Stomach (tissue), 9 donors: Measurements from ENCODE around the gene C17orf100. TPM values are rescaled to one million over a fixed set of nuclear protein-coding genes. Genes with fewer than 3 reads are reported as not detected.
"Not testable (repeated sequence)": the region's sequence is repeated elsewhere in the genome, so short reads cannot be mapped to it uniquely, and the experiment has no call there.

Experiments used
- DNase-seq, 2 donors: peaks; one replicate each; pipeline versions ENCODE4 v3.0.0 to v3.0.0-alpha.2; 2013 to 2019
- H3K27ac ChIP-seq, 5 donors: fragments of 200-600 bp in 4 of 5; sonication (generic) in 4 of 5; one replicate each; pipeline ENCODE4 v1.5.1; 2013 to 2019; ENCODE audit warnings: mild to moderate bottlenecking in 1 of 5, moderate library complexity in 1 of 5
- H3K27me3 ChIP-seq, 3 donors: fragments of 200-600 bp; sonication (generic); one replicate each; pipeline ENCODE4 v1.5.1; 2017 to 2019; ENCODE audit warnings: mixed run types in 1 of 3
- H3K36me3 ChIP-seq, 4 donors: fragments of 200-600 bp; sonication (generic); 1 replicate in 3 of 4; 2 replicates in 1 of 4; pipeline ENCODE4 v1.5.1; 2016 to 2019
- H3K4me1 ChIP-seq, 4 donors: fragments of 200-600 bp; sonication (generic); one replicate each; pipeline ENCODE4 v1.5.1; 2016 to 2019
- H3K4me3 ChIP-seq, 4 donors: fragments of 200-600 bp; sonication (generic) in 3 of 4; one replicate each; pipeline ENCODE4 v1.5.1; 2016 to 2019; ENCODE audit warnings: mild to moderate bottlenecking in 1 of 4
- H3K9me3 ChIP-seq, 4 donors: fragments of 200-600 bp; sonication (generic); one replicate each; pipeline ENCODE4 v1.5.1; 2016 to 2019
- EP300 ChIP-seq: sonication (generic); formaldehyde crosslinking; IDR thresholded peaks from one replicate; pipeline ENCODE4 v1.6.1; 2017; ENCODE audit warnings: antibody characterized with exemption
- POLR2A ChIP-seq, 4 donors: fragments of 450-650 bp; IDR thresholded peaks; one replicate each; pipeline ENCODE4 v1.6.1; 2016; ENCODE audit warnings: antibody characterized with exemption in 4 of 4, control low read depth in 2 of 4, mild to moderate bottlenecking in 1 of 4, moderate library complexity in 1 of 4
- POLR2AphosphoS5 ChIP-seq, 3 donors: sonication (generic); formaldehyde crosslinking; IDR thresholded peaks; one replicate each; pipeline ENCODE4 v1.6.1; 2016; ENCODE audit warnings: antibody characterized with exemption in 3 of 3
- WGBS, 5 donors: extraction: QIAGEN DNeasy Blood & Tissue Kit in 3 of 5; methylation state at CpG; one replicate each; pipeline versions ENCODE4 v1.1.5 to v1.1.7; 2013 to 2018; 5-methylcytosine and 5-hydroxymethylcytosine counted together
- intact Hi-C: fragments of 100-400 bp; cut with DNase I; formaldehyde crosslinking; loops from one replicate; pipeline ENCODE4 v1.15.1; 2023; ENCODE audit warnings: low total_unique reads
- polyA plus RNA-seq, 3 donors: library from polyadenylated mRNA; stranded (reverse); fragments of 200-250 nt; gene quantifications; one replicate each; pipeline ENCODE4 v1.2.3, GENCODE V29; 2013
- total RNA-seq, 5 donors: library from RNA; depleted of rRNA; stranded (reverse); fragments of >200 nt; gene quantifications; one replicate each; pipeline versions ENCODE4 v1.1.0 to v1.2.3, GENCODE V29; 2014 to 2016
- TF ChIP-seq, protein P1 (sequence below), 7 experiments: fragments of 450-650 bp in 4 of 7; fragments of 200-600 bp in 3 of 7; sonication (generic) in 3 of 7; IDR thresholded peaks; one replicate each; pipeline ENCODE4 v1.5.1; 2016 to 2019; ENCODE audit warnings: antibody characterized with exemption in 7 of 7, control low read depth in 2 of 7, mild to moderate bottlenecking in 1 of 7
- donor health status: healthy with polysubstance abuse.
- donor health status: Bipolar disorder and iron deficiency.
- donor health status: healthy.

Gene C17orf100
- total and polyA plus RNA-seq, 8 donors, result 0.55 to 14.2 (median 1.8) TPM; not detected in 2

DNA sequence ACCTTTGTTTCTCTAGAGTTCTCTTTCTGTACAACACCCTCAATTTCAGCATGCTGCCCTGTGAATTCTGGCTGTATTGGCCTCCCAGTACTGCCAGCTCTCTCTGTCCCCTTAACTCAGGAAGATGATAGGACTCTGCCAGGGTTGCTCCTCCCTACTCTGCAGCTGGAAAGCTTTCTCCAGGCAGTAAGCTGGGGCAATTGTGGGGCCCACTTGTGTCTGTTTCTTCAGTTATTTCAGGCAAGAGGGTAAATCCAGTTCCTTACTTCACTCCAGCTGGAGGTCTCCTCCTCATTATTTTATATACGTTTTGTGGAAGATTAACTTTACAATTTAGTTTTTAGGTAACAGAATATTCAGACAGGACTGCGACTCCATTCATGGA, 9.9 kb downstream of the C17orf100 start:
- H3K27ac ChIP-seq, result no peak overlapping the region
- H3K9me3 ChIP-seq, result no peaks in the 10 kb centered on the region
- no peak for DNase-seq
- intact Hi-C loops, result loop anchor here (10.0 kb wide), 2 partner anchors 183 to 343 kb away; no protein-coding TSS in a partner anchor
- no peak overlapping the region for H3K4me3 ChIP-seq
- H3K4me1 ChIP-seq, result peaks cover 0 to 12% (median 5%) of the 10 kb centered on the region in 4 donors
- WGBS, 5 donors, result 71 to 87% (median 83%) methylated on average over 2 of the region's 2 CpGs
- H3K36me3 ChIP-seq, result no peaks in the 10 kb centered on the region
- no peak for TF ChIP-seq POLR2A (IDR thresholded peaks at IDR 0.05)
- TF ChIP-seq, protein P1, sequence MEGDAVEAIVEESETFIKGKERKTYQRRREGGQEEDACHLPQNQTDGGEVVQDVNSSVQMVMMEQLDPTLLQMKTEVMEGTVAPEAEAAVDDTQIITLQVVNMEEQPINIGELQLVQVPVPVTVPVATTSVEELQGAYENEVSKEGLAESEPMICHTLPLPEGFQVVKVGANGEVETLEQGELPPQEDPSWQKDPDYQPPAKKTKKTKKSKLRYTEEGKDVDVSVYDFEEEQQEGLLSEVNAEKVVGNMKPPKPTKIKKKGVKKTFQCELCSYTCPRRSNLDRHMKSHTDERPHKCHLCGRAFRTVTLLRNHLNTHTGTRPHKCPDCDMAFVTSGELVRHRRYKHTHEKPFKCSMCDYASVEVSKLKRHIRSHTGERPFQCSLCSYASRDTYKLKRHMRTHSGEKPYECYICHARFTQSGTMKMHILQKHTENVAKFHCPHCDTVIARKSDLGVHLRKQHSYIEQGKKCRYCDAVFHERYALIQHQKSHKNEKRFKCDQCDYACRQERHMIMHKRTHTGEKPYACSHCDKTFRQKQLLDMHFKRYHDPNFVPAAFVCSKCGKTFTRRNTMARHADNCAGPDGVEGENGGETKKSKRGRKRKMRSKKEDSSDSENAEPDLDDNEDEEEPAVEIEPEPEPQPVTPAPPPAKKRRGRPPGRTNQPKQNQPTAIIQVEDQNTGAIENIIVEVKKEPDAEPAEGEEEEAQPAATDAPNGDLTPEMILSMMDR (IDR thresholded peaks at IDR 0.05), result no peak
- TF ChIP-seq EP300, result no peak
- no peak for TF ChIP-seq POLR2AphosphoS5 (IDR thresholded peaks at IDR 0.05)
- peaks cover 0 to 36% (median 12%) of the 10 kb centered on the region in 3 donors for H3K27me3 ChIP-seq

DNA sequence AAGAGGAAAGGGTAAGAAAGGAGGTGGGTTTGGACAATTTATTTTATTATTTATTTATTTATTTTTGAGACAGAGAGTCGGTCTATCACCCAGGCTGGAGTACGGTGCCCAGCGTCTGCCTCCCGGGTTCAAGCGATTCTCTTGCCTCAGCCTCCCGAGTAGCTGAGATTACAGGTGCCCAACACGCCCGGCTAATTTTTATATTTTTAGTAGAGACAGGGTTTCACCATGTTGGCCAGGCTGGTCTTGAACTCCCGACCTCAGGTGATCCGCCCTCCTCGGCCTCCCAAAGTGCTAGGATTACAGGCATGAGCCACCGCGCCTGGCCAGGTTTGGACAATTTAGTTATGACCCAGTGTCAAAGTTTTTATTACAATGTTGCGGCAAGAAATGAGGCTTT, 11.6 kb downstream of the C17orf100 start:
- not testable (repeated sequence) for H3K27ac ChIP-seq, H3K4me1 ChIP-seq, DNase-seq, H3K36me3 ChIP-seq, H3K4me3 ChIP-seq, H3K9me3 ChIP-seq
- WGBS, 5 donors, result 91 to 95% (median 92%) methylated on average over 14 of the region's 14 CpGs
- H3K27me3 ChIP-seq, result peaks cover 0 to 27% (median under 1%) of the 10 kb centered on the region in 3 donors
- intact Hi-C loops, result loop anchor here (10.0 kb wide), 2 partner anchors 182 to 342 kb away; no protein-coding TSS in a partner anchor

DNA sequence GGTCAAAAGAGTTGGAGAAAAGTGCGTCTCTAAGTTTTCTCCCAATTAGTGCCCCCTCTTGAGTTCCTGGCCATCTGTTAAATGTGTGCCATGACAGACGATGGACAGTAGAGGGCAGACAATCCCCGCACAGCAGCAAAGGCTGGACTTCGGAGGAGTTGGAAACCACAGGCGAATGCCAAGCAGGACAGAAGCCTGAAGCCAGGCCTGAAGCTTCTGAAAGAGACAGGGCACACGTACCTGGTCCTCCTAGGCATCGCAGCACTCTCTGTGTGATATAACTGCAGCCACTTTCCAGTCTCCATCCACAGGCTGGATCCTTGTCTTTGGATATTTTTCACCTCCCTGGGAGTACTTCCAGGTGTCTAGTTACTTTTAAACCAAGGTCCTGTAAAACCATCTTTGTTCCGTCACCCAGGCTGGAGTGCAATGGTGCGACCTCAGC, 14.5 kb downstream of the C17orf100 start:
- intact Hi-C loops, result loop anchor here (10.0 kb wide), 2 partner anchors 179 to 339 kb away; no protein-coding TSS in a partner anchor
- peak; percentile 76 to 92 for DNase-seq
- 11 to 18% (median 16%) methylated on average over 9 of the region's 9 CpGs for WGBS, 5 donors
- TF ChIP-seq POLR2AphosphoS5 (IDR thresholded peaks at IDR 0.05) (peak in 1 of 3 donors; percentile 50), POLR2A (IDR thresholded peaks at IDR 0.05) (no peak), EP300 (no peak)
- TF ChIP-seq, protein P1 (IDR thresholded peaks at IDR 0.05), result peak in 5 of 7 experiments; percentile 82 to 88 (median 82)
- Histone ChIP-seq H3K4me3 (no peak overlapping the region), H3K27me3 (peaks cover 0 to 33% (median 0%) of the 10 kb centered on the region in 3 donors), H3K27ac (no peak overlapping the region), H3K4me1 (peaks cover 0 to 7% (median 1%) of the 10 kb centered on the region in 4 donors), H3K9me3 (no peaks in the 10 kb centered on the region), H3K36me3 (no peaks in the 10 kb centered on the region)

DNA sequence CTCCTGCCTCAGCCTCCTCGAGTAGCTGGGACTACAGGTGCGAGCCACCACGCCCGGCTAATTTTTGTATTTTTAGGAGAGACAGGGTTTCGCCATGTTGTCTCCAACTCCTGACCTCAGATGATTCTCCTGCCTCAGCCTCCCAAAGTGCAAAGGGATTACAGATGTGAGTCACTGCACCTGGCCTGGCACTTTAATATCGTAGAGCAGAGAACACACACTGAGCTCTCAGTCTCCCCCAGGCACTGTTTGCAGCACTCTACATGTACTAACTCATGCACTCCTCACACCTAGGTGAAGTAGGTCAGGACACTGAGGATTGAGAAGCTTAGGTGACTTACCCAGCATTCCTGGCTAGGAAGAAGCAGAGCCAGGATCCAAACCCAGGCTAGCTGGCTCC, 15.0 kb downstream of the C17orf100 start:
- Histone ChIP-seq H3K27ac (no peak overlapping the region), H3K4me3 (no peak overlapping the region), H3K27me3 (peaks cover 0 to 38% (median 0%) of the 10 kb centered on the region in 3 donors), H3K36me3 (no peaks in the 10 kb centered on the region), H3K4me1 (peaks cover 0 to 7% (median 1%) of the 10 kb centered on the region in 4 donors), H3K9me3 (no peaks in the 10 kb centered on the region)
- intact Hi-C loops, result loop anchor here (10.0 kb wide), 2 partner anchors 178 to 338 kb away; no protein-coding TSS in a partner anchor
- TF ChIP-seq, protein P1 (IDR thresholded peaks at IDR 0.05), result no peak
- TF ChIP-seq POLR2AphosphoS5 (IDR thresholded peaks at IDR 0.05) (no peak), POLR2A (IDR thresholded peaks at IDR 0.05) (no peak), EP300 (no peak)
- no peak for DNase-seq
- WGBS, 5 donors, result 88 to 100% (median 93%) methylated on average over 6 of the region's 6 CpGs

DNA sequence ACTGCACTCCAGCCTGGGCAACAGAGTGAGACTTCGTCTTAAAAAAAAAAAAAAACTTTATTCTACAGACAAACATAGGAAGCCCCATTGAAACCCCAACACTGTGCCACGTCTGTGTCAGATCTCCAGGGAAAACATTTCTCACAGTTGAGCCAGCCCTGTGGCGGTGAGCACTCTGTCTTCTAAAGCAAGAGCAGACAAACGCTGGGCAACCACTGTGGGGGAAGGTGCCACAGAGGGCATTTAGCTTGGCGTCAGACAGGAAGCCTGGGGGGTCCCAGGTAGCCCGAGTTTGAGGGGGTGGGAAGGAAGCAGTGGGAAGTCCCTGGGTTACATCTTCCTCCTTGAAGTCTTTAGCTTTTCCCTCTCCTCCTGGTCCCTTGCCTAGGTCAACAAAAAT, 16.0 kb downstream of the C17orf100 start:
- DNase-seq, result no peak
- WGBS, 5 donors, result 59 to 76% (median 71%) methylated on average over 6 of the region's 6 CpGs
- Histone ChIP-seq H3K4me1 (peaks cover 0 to 7% (median 1%) of the 10 kb centered on the region in 4 donors), H3K9me3 (no peaks in the 10 kb centered on the region), H3K27ac (no peak overlapping the region), H3K36me3 (no peaks in the 10 kb centered on the region), H3K4me3 (no peak overlapping the region), H3K27me3 (peaks cover 0 to 40% (median 0%) of the 10 kb centered on the region in 3 donors)
- TF ChIP-seq POLR2AphosphoS5 (IDR thresholded peaks at IDR 0.05) (no peak), EP300 (no peak), POLR2A (IDR thresholded peaks at IDR 0.05) (no peak)
- TF ChIP-seq, protein P1 (IDR thresholded peaks at IDR 0.05), result no peak
- intact Hi-C loops, result loop anchor here (10.0 kb wide), 2 partner anchors 177 to 337 kb away; no protein-coding TSS in a partner anchor
